Ascending aorta (tissue), 2 donors: Measurements from ENCODE around the gene IL31RA. TPM values are rescaled to one million over a fixed set of nuclear protein-coding genes. Genes with fewer than 3 reads are reported as not detected.

Source experiments
- DNase-seq, 2 donors: peaks; one replicate each; pipeline ENCODE4 v3.0.0-alpha.2; 2019; ENCODE audit warnings: low spot score in 2 of 2
- H3K27ac ChIP-seq, 2 donors: fragments of 200-600 bp; sonication (generic); one replicate each; pipeline ENCODE4 v1.5.1; 2016 to 2017; ENCODE audit warnings: mild to moderate bottlenecking in 1 of 2
- H3K27me3 ChIP-seq: fragments of 200-600 bp; sonication (generic); one replicate; pipeline ENCODE4 v1.5.1; 2017
- H3K36me3 ChIP-seq, 2 donors: fragments of 200-600 bp; sonication (generic); one replicate each; pipeline ENCODE4 v1.5.1; 2016
- H3K4me1 ChIP-seq, 2 donors: fragments of 200-600 bp; sonication (generic); one replicate each; pipeline ENCODE4 v1.5.1; 2016 to 2017; ENCODE audit warnings: mild to moderate bottlenecking in 1 of 2
- H3K4me3 ChIP-seq, 2 donors: fragments of 200-600 bp; sonication (generic); one replicate each; pipeline ENCODE4 v1.5.1; 2016 to 2017; ENCODE audit warnings: mild to moderate bottlenecking in 1 of 2
- H3K9me3 ChIP-seq, 2 donors: fragments of 200-600 bp; sonication (generic); one replicate each; pipeline ENCODE4 v1.5.1; 2016
- CTCF ChIP-seq, 3 experiments: fragments of 200-600 bp in 2 of 3; fragments of 450-650 bp in 1 of 3; sonication (generic) in 2 of 3; IDR thresholded peaks; one replicate each; pipeline ENCODE4 v1.5.1; 2016 to 2019; ENCODE audit warnings: antibody characterized with exemption in 3 of 3, mild to moderate bottlenecking in 1 of 3, moderate library complexity in 1 of 3
- intact Hi-C: fragments of 100-400 bp; cut with DNase I; formaldehyde crosslinking; loops from one replicate; pipeline ENCODE4 v1.15.1; 2023
- total RNA-seq: library from RNA; depleted of rRNA; stranded (reverse); fragments of >200 nt; gene quantifications from one replicate; pipeline ENCODE4 v1.1.0, GENCODE V29; 2016

IL31RA gene
- total RNA-seq, 1 donor from 2014 or later: not detected

GRCh38 chr5:55966284-55966683 lies 115.1 kb downstream of the IL31RA start:
- Histone ChIP-seq H3K9me3 (no peaks in the 10 kb centered on the region), H3K4me1 (peaks cover 0 to 2% of the 10 kb centered on the region in 2 donors), H3K4me3 (no peak overlapping the region), H3K27ac (no peak overlapping the region), H3K27me3 (no peaks in the 10 kb centered on the region), H3K36me3 (peaks cover 40 to 43% of the 10 kb centered on the region in 2 donors)
- no peak for TF ChIP-seq CTCF (IDR thresholded peaks at IDR 0.05)
- intact Hi-C loops: no loop called here
- no peak for DNase-seq

GRCh38 chr5:55969956-55970355 lies 118.8 kb downstream of the IL31RA start:
- Histone ChIP-seq H3K27me3 (no peaks in the 10 kb centered on the region), H3K4me3 (no peak overlapping the region), H3K9me3 (no peaks in the 10 kb centered on the region), H3K4me1 (peaks cover 0 to 2% of the 10 kb centered on the region in 2 donors), H3K36me3 (peaks cover 23 to 51% of the 10 kb centered on the region in 2 donors), H3K27ac (no peak overlapping the region)
- intact Hi-C loops: no loop called here
- no peak for DNase-seq
- TF ChIP-seq CTCF (IDR thresholded peaks at IDR 0.05): no peak

Other genes with a start within 250 kb of the IL31RA start
- gene SLC38A9, start 139.0 kb upstream of the IL31RA start, total RNA-seq: 1.8 TPM
- not detected for gene DDX4, start 113.3 kb upstream of the IL31RA start, total RNA-seq
- 192 TPM for gene IL6ST, start 143.6 kb downstream of the IL31RA start, total RNA-seq